H9 (cell line): ENCODE results near the gene UFSP2. TPM values are rescaled to one million over a fixed set of nuclear protein-coding genes. Genes with fewer than 3 reads are reported as not detected.

Experiments used
- DNase-seq: peaks from one replicate; pipeline ENCODE4 v3.0.0-alpha.2; 2017
- H2AFZ ChIP-seq: one replicate; pipeline ENCODE4 v1.6.1; 2013; ENCODE audit warnings: mild to moderate bottlenecking, low read length, control low read depth, moderate library complexity
- H2AK5ac ChIP-seq: 2 replicates; pipeline ENCODE4 v1.6.1; 2013; ENCODE audit warnings: low read length, control low read depth, mixed read lengths; ENCODE audit not compliant: insufficient read length
- H2BK120ac ChIP-seq: one replicate; pipeline ENCODE4 v1.6.1; 2013; ENCODE audit warnings: low read depth, mild to moderate bottlenecking, low read length, control low read depth, inconsistent platforms; ENCODE audit not compliant: poor library complexity, severe bottlenecking
- H2BK12ac ChIP-seq: 2 replicates; pipeline ENCODE4 v1.6.1; 2013; ENCODE audit warnings: low read length, control low read depth, mixed read lengths, low read depth; ENCODE audit not compliant: insufficient read length
- H2BK15ac ChIP-seq: 2 replicates; pipeline ENCODE4 v1.6.1; 2013; ENCODE audit warnings: low read depth, low read length, control low read depth
- H2BK20ac ChIP-seq: one replicate; pipeline ENCODE4 v1.6.1; 2013; ENCODE audit warnings: low read depth, mild to moderate bottlenecking, low read length, control low read depth, inconsistent platforms; ENCODE audit not compliant: poor library complexity, severe bottlenecking
- H2BK5ac ChIP-seq: 2 replicates; pipeline ENCODE4 v1.6.1; 2013; ENCODE audit warnings: low read length, control low read depth, mixed read lengths; ENCODE audit not compliant: insufficient read length
- H3K14ac ChIP-seq: 2 replicates; pipeline ENCODE4 v1.6.1; 2013; ENCODE audit warnings: low read length, control low read depth; ENCODE audit not compliant: insufficient read depth
- H3K18ac ChIP-seq: 2 replicates; pipeline ENCODE4 v1.6.1; 2013; ENCODE audit warnings: low read depth, mild to moderate bottlenecking, mixed read lengths, low read length, control low read depth; ENCODE audit not compliant: insufficient read length
- H3K23ac ChIP-seq: 2 replicates; pipeline ENCODE4 v1.6.1; 2013; ENCODE audit warnings: low read length, control low read depth, mixed read lengths, low read depth; ENCODE audit not compliant: insufficient read length
- H3K23me2 ChIP-seq: 2 replicates; pipeline ENCODE4 v1.6.1; 2013; ENCODE audit warnings: low read depth, mild to moderate bottlenecking, mixed read lengths, low read length, control low read depth; ENCODE audit not compliant: insufficient read length, poor library complexity, severe bottlenecking
- H3K27ac ChIP-seq: 2 replicates; pipeline ENCODE4 v1.5.1; 2013; ENCODE audit warnings: low read length, control low read depth, mixed read lengths, low read depth; ENCODE audit not compliant: insufficient read length
- H3K27me3 ChIP-seq: 2 replicates; pipeline ENCODE4 v1.6.1; 2013; ENCODE audit warnings: low read length, control low read depth, inconsistent platforms; ENCODE audit not compliant: insufficient read depth
- H3K4ac ChIP-seq: 2 replicates; pipeline ENCODE4 v1.6.1; 2013; ENCODE audit warnings: low read depth, mild to moderate bottlenecking, control low read depth, inconsistent platforms, low read length, moderate library complexity
- H3K4me1 ChIP-seq: 2 replicates; pipeline ENCODE4 v1.6.1; 2013; ENCODE audit warnings: low read length, control low read depth, inconsistent platforms; ENCODE audit not compliant: insufficient read depth
- H3K4me2 ChIP-seq: 2 replicates; pipeline ENCODE4 v1.6.1; 2013; ENCODE audit warnings: low read length, control low read depth, mixed read lengths; ENCODE audit not compliant: insufficient read length, insufficient read depth
- H3K56ac ChIP-seq: 2 replicates; pipeline ENCODE4 v1.6.1; 2013; ENCODE audit warnings: low read depth, mild to moderate bottlenecking, mixed read lengths, low read length, control low read depth; ENCODE audit not compliant: insufficient read length
- H3K79me1 ChIP-seq: 2 replicates; pipeline ENCODE4 v1.6.1; 2013; ENCODE audit warnings: low read depth, mild to moderate bottlenecking, moderate library complexity, low read length, control low read depth, inconsistent platforms; ENCODE audit not compliant: insufficient read depth, poor library complexity, severe bottlenecking
- H3K79me2 ChIP-seq: 2 replicates; pipeline ENCODE4 v1.6.1; 2013; ENCODE audit warnings: low read length, control low read depth, inconsistent platforms; ENCODE audit not compliant: insufficient read depth
- H3K9ac ChIP-seq: 2 replicates; pipeline ENCODE4 v1.6.1; 2013; ENCODE audit warnings: low read length, control low read depth, mixed read lengths; ENCODE audit not compliant: insufficient read length; ENCODE audit errors: extremely low read depth
- H3K9me3 ChIP-seq: one replicate; pipeline ENCODE4 v1.6.1; 2013; ENCODE audit warnings: low read depth, low read length, inconsistent platforms; ENCODE audit not compliant: control insufficient read depth
- H3T11ph ChIP-seq: one replicate; pipeline ENCODE4 v1.6.1; 2013; ENCODE audit warnings: mild to moderate bottlenecking, low read length, control low read depth, inconsistent platforms
- H4K20me1 ChIP-seq: one replicate; pipeline ENCODE4 v1.6.1; 2013; ENCODE audit not compliant: control insufficient read depth, insufficient read length, insufficient read depth
- H4K5ac ChIP-seq: 2 replicates; pipeline ENCODE4 v1.6.1; 2013; ENCODE audit warnings: low read depth, mild to moderate bottlenecking, mixed read lengths, low read length, control low read depth; ENCODE audit not compliant: insufficient read length
- H4K8ac ChIP-seq: replicated peaks from 2 replicates; pipeline ENCODE4 v1.6.1; 2013; ENCODE audit warnings: low read length, control low read depth, mixed read lengths, low read depth; ENCODE audit not compliant: insufficient read length
- H4K91ac ChIP-seq: 2 replicates; pipeline ENCODE4 v1.6.1; 2013; ENCODE audit warnings: low read depth, mild to moderate bottlenecking, moderate library complexity, mixed read lengths, low read length, control low read depth; ENCODE audit not compliant: insufficient read length
- H3K27ac Mint-ChIP-seq, 3 experiments: 2 replicates in 2 of 3; 3 replicates in 1 of 3; pipeline ENCODE4 v1.8.0; 2020 to 2021; ENCODE audit warnings: mixed read lengths in 3 of 3, mild to moderate bottlenecking in 1 of 3, moderate library complexity in 1 of 3
- H3K27me3 Mint-ChIP-seq: 2 replicates; pipeline ENCODE4 v1.8.0; 2021; ENCODE audit warnings: low read depth, mild to moderate bottlenecking, moderate library complexity, mixed read lengths
- H3K36me3 Mint-ChIP-seq, 3 experiments: 2 replicates in 2 of 3; 3 replicates in 1 of 3; pipeline ENCODE4 v1.8.0; 2020 to 2021; ENCODE audit warnings: low read depth in 3 of 3, mixed read lengths in 3 of 3; ENCODE audit not compliant: insufficient read depth in 1 of 3
- H3K4me1 Mint-ChIP-seq, 2 experiments: 2 replicates each; pipeline ENCODE4 v1.8.0; 2020; ENCODE audit warnings: mixed read lengths in 2 of 2
- H3K4me3 Mint-ChIP-seq, 2 experiments: 2 replicates in 1 of 2; 3 replicates in 1 of 2; pipeline ENCODE4 v1.8.0; 2020 to 2021; ENCODE audit warnings: mild to moderate bottlenecking in 2 of 2, mixed read lengths in 2 of 2, moderate library complexity in 1 of 2
- H3K9me3 Mint-ChIP-seq, 2 experiments: 2 replicates in 1 of 2; 3 replicates in 1 of 2; pipeline ENCODE4 v1.8.0; 2020; ENCODE audit warnings: mild to moderate bottlenecking in 2 of 2, mixed read lengths in 2 of 2, moderate library complexity in 1 of 2
- CTCF ChIP-seq: fragments of 200-600 bp; sonication (generic); conservative IDR thresholded peaks from 3 replicates; pipeline ENCODE4 v1.8.0; 2021; ENCODE audit warnings: antibody characterized with exemption, mild to moderate bottlenecking
- WGBS: extraction: QIAGEN DNeasy Blood & Tissue Kit; methylation state at CpG from one replicate; pipeline ENCODE4 v1.1.7; 2013; ENCODE audit warnings: missing lambda C conversion rate, low lambda C conversion rate, mixed read lengths; ENCODE audit not compliant: insufficient read length; ENCODE audit errors: extremely low coverage; 5-methylcytosine and 5-hydroxymethylcytosine counted together
- total RNA-seq: library from RNA; stranded (reverse); gene quantifications from 2 replicates; pipeline ENCODE4 v1.2.1, GENCODE V29; 2021

UFSP2 gene
- total RNA-seq, 1 experiment from 2014 or later, result 41.1 TPM

GRCh38 chr4:185467101-185467500 is 41.3 kb upstream of the UFSP2 start:
- TF ChIP-seq CTCF, result no peak
- no peak overlapping the region for H4K91ac ChIP-seq
- peaks cover 35 to 40% of the 10 kb centered on the region in 2 experiments for H3K4me1 Mint-ChIP-seq
- H3K9ac ChIP-seq, result no peak overlapping the region
- no peak overlapping the region for H4K8ac ChIP-seq
- WGBS, result no CpG with 5 or more reads among the region's 4 CpGs
- no peaks in the 10 kb centered on the region; a peak in 2 of 5 replicates for H3K9me3 Mint-ChIP-seq
- H3K27me3 Mint-ChIP-seq, result peaks cover 26% of the 10 kb centered on the region
- H3K4me1 ChIP-seq, result no peaks in the 10 kb centered on the region; the same call in 1 of the 2 replicates
- no peak overlapping the region for H3K14ac ChIP-seq
- H3K79me2 ChIP-seq, result no peaks in the 10 kb centered on the region
- H3K79me1 ChIP-seq, result no peaks in the 10 kb centered on the region
- no peak overlapping the region for H3K27ac ChIP-seq
- no peak for DNase-seq
- H3K4ac ChIP-seq, result no peak overlapping the region
- H4K5ac ChIP-seq, result no peak overlapping the region
- H3K36me3 Mint-ChIP-seq, result no peaks in the 10 kb centered on the region; a peak in 1 of 7 replicates
- H2BK12ac ChIP-seq, result no peak overlapping the region
- no peak overlapping the region for H2BK5ac ChIP-seq
- no peak overlapping the region for H2BK15ac ChIP-seq
- H2AK5ac ChIP-seq, result no peak overlapping the region
- H3K23me2 ChIP-seq, result peaks cover 11% of the 10 kb centered on the region
- H3K9me3 ChIP-seq, result no peaks in the 10 kb centered on the region
- H2BK20ac ChIP-seq, result no peak overlapping the region
- no peak overlapping the region for H3K4me3 Mint-ChIP-seq
- no peak overlapping the region for H3K18ac ChIP-seq
- no peak overlapping the region for H3K27ac Mint-ChIP-seq
- no peak overlapping the region for H3K56ac ChIP-seq
- H3K27me3 ChIP-seq, result no peaks in the 10 kb centered on the region; the same call in 1 of the 2 replicates
- H2BK120ac ChIP-seq, result no peak overlapping the region
- H3K23ac ChIP-seq, result no peak overlapping the region
- no peak overlapping the region for H3K4me2 ChIP-seq
- no peak overlapping the region for H2AFZ ChIP-seq
- H3T11ph ChIP-seq, result no peak overlapping the region
- no peaks in the 10 kb centered on the region for H4K20me1 ChIP-seq
